Peyer's patch (tissue), 4 donors: ENCODE measurements around the gene CHN2. TPM values are rescaled to one million over a fixed set of nuclear protein-coding genes. Genes with fewer than 3 reads are reported as not detected.
"Not testable (repeated sequence)": the region's sequence is repeated elsewhere in the genome, so short reads cannot be mapped to it uniquely, and the experiment has no call there.

Experiments
- DNase-seq, 3 donors: peaks; one replicate each; pipeline ENCODE4 v3.0.0-alpha.2; 2017 to 2019
- H3K27ac ChIP-seq, 4 donors: fragments of 200-600 bp; sonication (generic); one replicate each; pipeline ENCODE4 v1.5.1; 2016 to 2019
- H3K27me3 ChIP-seq, 2 donors: fragments of 200-600 bp; sonication (generic); one replicate each; pipeline ENCODE4 v1.5.1; 2019
- H3K36me3 ChIP-seq, 3 donors: fragments of 200-600 bp; sonication (generic); one replicate each; pipeline ENCODE4 v1.5.1; 2016 to 2019
- H3K4me1 ChIP-seq, 4 donors: fragments of 200-600 bp; sonication (generic); one replicate each; pipeline ENCODE4 v1.5.1; 2016 to 2019
- H3K4me3 ChIP-seq, 4 donors: fragments of 200-600 bp; sonication (generic); 1 replicate in 3 of 4; 2 replicates in 1 of 4; pipeline ENCODE4 v1.5.1; 2016 to 2019; ENCODE audit warnings: mild to moderate bottlenecking in 1 of 4
- H3K9me3 ChIP-seq, 4 donors: fragments of 200-600 bp; sonication (generic); one replicate each; pipeline ENCODE4 v1.5.1; 2016 to 2019; ENCODE audit warnings: mild to moderate bottlenecking in 1 of 4
- POLR2A ChIP-seq, 2 donors: fragments of 450-650 bp; IDR thresholded peaks; one replicate each; pipeline ENCODE4 v1.5.1; 2017; ENCODE audit warnings: antibody characterized with exemption in 2 of 2, mild to moderate bottlenecking in 2 of 2, moderate library complexity in 2 of 2
- total RNA-seq, 4 donors: library from RNA; depleted of rRNA; stranded (reverse); fragments of >200 nt; gene quantifications; one replicate each; pipeline ENCODE4 v1.1.0, GENCODE V29; 2016
- TF ChIP-seq, protein P1 (sequence below), 6 experiments: fragments of 450-650 bp in 4 of 6; fragments of 200-600 bp in 2 of 6; sonication (generic) in 1 of 6; IDR thresholded peaks; one replicate each; pipeline ENCODE4 v1.5.1; 2017 to 2019; ENCODE audit warnings: antibody characterized with exemption in 6 of 6, mild to moderate bottlenecking in 3 of 6, moderate library complexity in 1 of 6

CHN2 gene
- total RNA-seq, 4 donors from 2014 or later = 29.7 to 159 (median 120) TPM

DNA sequence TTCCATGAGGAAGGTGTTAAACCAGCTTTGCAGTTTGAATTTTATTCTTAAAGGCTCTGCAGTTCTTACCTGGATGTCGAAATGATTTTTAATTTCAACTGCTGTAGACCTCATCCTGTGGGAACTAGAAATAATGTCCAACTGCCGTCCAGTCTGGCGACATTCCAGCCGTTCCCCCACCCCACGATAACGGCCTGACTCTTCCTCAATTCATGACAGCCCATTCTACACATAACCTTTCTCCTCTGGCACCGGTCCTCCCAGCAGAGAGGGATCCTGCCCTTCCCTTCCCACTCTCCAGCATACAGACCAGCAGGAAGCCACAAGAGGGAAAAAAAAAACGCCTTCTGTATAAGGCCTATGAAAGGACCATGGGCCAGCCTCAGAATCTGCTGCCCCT is 317.3 kb downstream of the CHN2 start:
- no peak overlapping the region for H3K27ac ChIP-seq
- H3K9me3 ChIP-seq = no peaks in the 10 kb centered on the region
- H3K4me3 ChIP-seq = no peak overlapping the region
- H3K4me1 ChIP-seq = no peaks in the 10 kb centered on the region
- no peak for TF ChIP-seq POLR2A (IDR thresholded peaks at IDR 0.05)
- TF ChIP-seq, protein P1, sequence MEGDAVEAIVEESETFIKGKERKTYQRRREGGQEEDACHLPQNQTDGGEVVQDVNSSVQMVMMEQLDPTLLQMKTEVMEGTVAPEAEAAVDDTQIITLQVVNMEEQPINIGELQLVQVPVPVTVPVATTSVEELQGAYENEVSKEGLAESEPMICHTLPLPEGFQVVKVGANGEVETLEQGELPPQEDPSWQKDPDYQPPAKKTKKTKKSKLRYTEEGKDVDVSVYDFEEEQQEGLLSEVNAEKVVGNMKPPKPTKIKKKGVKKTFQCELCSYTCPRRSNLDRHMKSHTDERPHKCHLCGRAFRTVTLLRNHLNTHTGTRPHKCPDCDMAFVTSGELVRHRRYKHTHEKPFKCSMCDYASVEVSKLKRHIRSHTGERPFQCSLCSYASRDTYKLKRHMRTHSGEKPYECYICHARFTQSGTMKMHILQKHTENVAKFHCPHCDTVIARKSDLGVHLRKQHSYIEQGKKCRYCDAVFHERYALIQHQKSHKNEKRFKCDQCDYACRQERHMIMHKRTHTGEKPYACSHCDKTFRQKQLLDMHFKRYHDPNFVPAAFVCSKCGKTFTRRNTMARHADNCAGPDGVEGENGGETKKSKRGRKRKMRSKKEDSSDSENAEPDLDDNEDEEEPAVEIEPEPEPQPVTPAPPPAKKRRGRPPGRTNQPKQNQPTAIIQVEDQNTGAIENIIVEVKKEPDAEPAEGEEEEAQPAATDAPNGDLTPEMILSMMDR (IDR thresholded peaks at IDR 0.05) = no peak
- H3K27me3 ChIP-seq = no peaks in the 10 kb centered on the region
- H3K36me3 ChIP-seq = peaks cover 0 to 65% (median 0%) of the 10 kb centered on the region in 3 donors
- DNase-seq = no peak

- DNase-seq = no peak
- H3K4me3 ChIP-seq = no peak overlapping the region
- H3K27me3 ChIP-seq = no peaks in the 10 kb centered on the region
- H3K27ac ChIP-seq = no peak overlapping the region
- TF ChIP-seq POLR2A (IDR thresholded peaks at IDR 0.05) = no peak
- TF ChIP-seq, protein P1 (IDR thresholded peaks at IDR 0.05) = no peak
- H3K36me3 ChIP-seq = peaks cover 0 to 22% (median 0%) of the 10 kb centered on the region in 3 donors
- H3K4me1 ChIP-seq = no peaks in the 10 kb centered on the region
- no peaks in the 10 kb centered on the region for H3K9me3 ChIP-seq
Observed at GRCh38 chr7:29516491-29516890, 321.9 kb downstream of the CHN2 start.

DNA sequence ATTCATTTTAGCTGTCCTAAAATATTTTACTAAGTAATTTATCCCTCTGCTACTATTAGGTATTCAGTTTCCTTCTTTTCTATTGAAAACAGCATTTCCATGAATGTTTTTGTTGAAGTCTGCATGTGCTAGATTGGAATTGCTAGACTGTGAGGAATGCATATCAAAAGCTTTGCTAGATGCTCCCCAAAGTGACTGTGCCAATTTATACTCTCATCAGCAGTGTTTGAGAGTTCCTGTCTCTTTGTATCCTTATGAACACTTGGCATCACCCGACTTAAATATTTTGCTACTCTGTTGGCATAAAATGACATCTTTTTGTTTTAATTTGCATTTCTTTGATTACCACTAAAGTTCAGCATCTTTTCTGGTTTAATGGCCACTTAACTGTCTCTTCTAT is 324.0 kb downstream of the CHN2 start:
- H3K36me3 ChIP-seq = peaks cover 0 to 10% (median 0%) of the 10 kb centered on the region in 3 donors
- no peak for DNase-seq
- H3K4me3 ChIP-seq = no peak overlapping the region
- no peaks in the 10 kb centered on the region for H3K27me3 ChIP-seq
- H3K4me1 ChIP-seq = no peaks in the 10 kb centered on the region
- no peak overlapping the region for H3K27ac ChIP-seq
- H3K9me3 ChIP-seq = no peaks in the 10 kb centered on the region
- no peak for TF ChIP-seq POLR2A (IDR thresholded peaks at IDR 0.05)
- TF ChIP-seq, protein P1 (IDR thresholded peaks at IDR 0.05) = no peak

- TF ChIP-seq POLR2A (IDR thresholded peaks at IDR 0.05) = no peak
- TF ChIP-seq, protein P1 (IDR thresholded peaks at IDR 0.05) = no peak
- no peaks in the 10 kb centered on the region for H3K36me3 ChIP-seq
- no peaks in the 10 kb centered on the region for H3K27me3 ChIP-seq
- DNase-seq = no peak
- no peak overlapping the region for H3K4me3 ChIP-seq
- H3K27ac ChIP-seq = no peak overlapping the region
- no peaks in the 10 kb centered on the region for H3K9me3 ChIP-seq
- H3K4me1 ChIP-seq = no peaks in the 10 kb centered on the region
Observed at GRCh38 chr7:29523728-29524127, 329.2 kb downstream of the CHN2 start.

DNA sequence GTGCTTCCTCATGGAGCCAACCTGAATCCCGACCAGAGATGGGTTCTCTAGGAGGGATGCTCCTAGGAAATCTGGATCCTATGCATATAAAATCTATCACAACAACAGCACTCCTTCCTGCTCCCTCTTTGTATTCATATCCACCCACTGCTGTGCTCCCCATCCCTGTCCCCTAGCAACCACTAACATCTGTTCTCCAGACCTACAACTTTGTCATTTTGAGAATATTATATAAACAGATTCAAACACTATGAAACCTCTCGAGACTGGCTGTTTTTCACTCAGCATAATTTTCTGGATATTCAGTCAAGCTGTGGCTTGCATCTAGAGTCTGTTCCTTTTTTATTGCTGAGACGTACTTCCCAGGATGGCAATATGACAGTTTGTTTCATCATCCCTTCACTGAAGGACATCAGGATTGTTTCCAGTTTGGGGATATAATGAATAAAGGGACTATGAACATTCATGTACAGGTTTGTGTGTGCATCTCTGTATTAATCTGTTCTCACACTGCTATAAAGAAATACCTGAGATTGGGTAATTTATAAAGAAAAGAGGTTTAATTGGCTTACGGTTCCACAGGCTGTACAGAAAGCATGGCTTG is 333.0 kb downstream of the CHN2 start:
- Histone ChIP-seq H3K27ac (no peak overlapping the region), H3K36me3 (no peaks in the 10 kb centered on the region), H3K4me1 (no peaks in the 10 kb centered on the region), H3K9me3 (no peaks in the 10 kb centered on the region), H3K27me3 (no peaks in the 10 kb centered on the region), H3K4me3 (no peak overlapping the region)
- no peak for TF ChIP-seq POLR2A (IDR thresholded peaks at IDR 0.05)
- TF ChIP-seq, protein P1 (IDR thresholded peaks at IDR 0.05) = no peak
- DNase-seq = no peak

DNA sequence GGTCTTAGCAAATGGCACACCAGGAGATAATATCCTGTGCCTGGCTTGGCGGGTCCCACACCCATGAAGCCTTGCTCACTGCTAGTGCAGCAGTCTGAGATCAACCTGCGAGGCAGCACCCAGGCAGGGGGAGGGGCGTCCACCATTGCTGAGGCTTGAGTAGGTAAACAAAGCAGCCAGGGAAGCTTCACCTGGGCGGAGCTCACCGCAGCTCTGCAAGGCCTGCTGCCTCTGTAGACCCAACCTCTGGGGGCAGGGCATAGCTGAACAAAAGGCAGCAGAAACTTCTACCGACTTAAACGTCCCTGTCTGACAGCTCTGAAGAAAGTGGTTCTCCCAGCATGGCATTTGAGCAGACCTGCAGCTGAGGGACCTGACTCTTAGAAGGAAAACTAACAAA is 334.0 kb downstream of the CHN2 start:
- H3K4me1 ChIP-seq, H3K4me3 ChIP-seq, H3K9me3 ChIP-seq, H3K27ac ChIP-seq, DNase-seq, H3K36me3 ChIP-seq, H3K27me3 ChIP-seq: not testable (repeated sequence)

Other genes with a start within 250 kb of the CHN2 start
- 1 to 10 TPM in 2 of 4 donors, under 1 TPM in 2; 0.70 to 1.7 (median 1.0) TPM for gene TRIL, start 236.4 kb upstream of the CHN2 start, total RNA-seq
- 10 to 100 TPM in 1 of 4 donors, 1 to 10 TPM in 3; 2.5 to 16.5 (median 8.0) TPM for gene CPVL, start 48.2 kb upstream of the CHN2 start, total RNA-seq